Gastroesophageal sphincter (tissue), 4 donors: ENCODE data around the gene SMAD6. TPM values are rescaled to one million over a fixed set of nuclear protein-coding genes. Genes with fewer than 3 reads are reported as not detected.

Experiments
- ATAC-seq: fragments of 150-250 bp; one replicate; pipeline ENCODE4 v1.9.1; 2016; ENCODE audit warnings: mild to moderate bottlenecking, moderate library complexity
- H3K27ac ChIP-seq, 4 donors: fragments of 200-600 bp; sonication (generic) in 3 of 4; 1 replicate in 3 of 4; 2 replicates in 1 of 4; pipeline ENCODE4 v1.5.1; 2016 to 2019
- H3K27me3 ChIP-seq: fragments of 200-600 bp; sonication (generic); one replicate; pipeline ENCODE4 v1.5.1; 2019
- H3K36me3 ChIP-seq, 2 donors: fragments of 200-600 bp; sonication (generic); one replicate each; pipeline ENCODE4 v1.5.1; 2019; ENCODE audit warnings: control low read depth in 1 of 2
- H3K4me1 ChIP-seq, 3 donors: fragments of 200-600 bp; sonication (generic); 1 replicate in 2 of 3; 2 replicates in 1 of 3; pipeline ENCODE4 v1.5.1; 2016 to 2019; ENCODE audit warnings: control low read depth in 2 of 3
- H3K4me3 ChIP-seq, 2 donors: fragments of 200-600 bp; sonication (generic); one replicate each; pipeline ENCODE4 v1.5.1; 2019; ENCODE audit warnings: mild to moderate bottlenecking in 1 of 2, moderate library complexity in 1 of 2
- H3K9me3 ChIP-seq, 3 donors: fragments of 200-600 bp; sonication (generic); one replicate each; pipeline ENCODE4 v1.5.1; 2017 to 2019; ENCODE audit warnings: control low read depth in 2 of 3
- CTCF ChIP-seq, 4 experiments: fragments of 200-600 bp in 2 of 4; fragments of 450-650 bp in 2 of 4; sonication (generic) in 1 of 4; IDR thresholded peaks; one replicate each; pipeline ENCODE4 v1.5.1; 2017 to 2019; ENCODE audit warnings: antibody characterized with exemption in 4 of 4, mild to moderate bottlenecking in 2 of 4, moderate library complexity in 2 of 4
- EP300 ChIP-seq: sonication (generic); formaldehyde crosslinking; IDR thresholded peaks from one replicate; pipeline ENCODE4 v1.6.1; 2017; ENCODE audit warnings: antibody characterized with exemption, mild to moderate bottlenecking
- POLR2A ChIP-seq, 2 donors: fragments of 450-650 bp; IDR thresholded peaks; one replicate each; pipeline ENCODE4 v1.6.1; 2017; ENCODE audit warnings: antibody characterized with exemption in 2 of 2, mild to moderate bottlenecking in 2 of 2, moderate library complexity in 1 of 2
- POLR2AphosphoS5 ChIP-seq: sonication (generic); formaldehyde crosslinking; IDR thresholded peaks from one replicate; pipeline ENCODE4 v1.6.1; 2017; ENCODE audit warnings: antibody characterized with exemption
- WGBS, 2 donors: methylation state at CpG; one replicate each; pipeline ENCODE4 v1.1.5; 2018; ENCODE audit warnings: low coverage in 1 of 2; 5-methylcytosine and 5-hydroxymethylcytosine counted together
- total RNA-seq, 4 donors: library from RNA; depleted of rRNA; stranded (reverse); fragments of >200 nt; gene quantifications; one replicate each; pipeline ENCODE4 v1.1.0, GENCODE V29; 2016

Gene SMAD6
- total RNA-seq, 4 donors from 2014 or later, result 9.9 to 11.2 (median 10.9) TPM

GRCh38 chr15:66722757-66723540 is 20.9 kb downstream of the SMAD6 start:
- TF ChIP-seq POLR2A (IDR thresholded peaks at IDR 0.05) (no peak), CTCF (IDR thresholded peaks at IDR 0.05) (no peak), POLR2AphosphoS5 (no peak), EP300 (no peak)
- WGBS, 2 donors, result no CpG with 5 or more reads among the region's 5 CpGs
- Histone ChIP-seq H3K4me3 (no peak overlapping the region), H3K9me3 (no peaks in the 10 kb centered on the region), H3K36me3 (peaks cover 0 to 5% of the 10 kb centered on the region in 2 donors), H3K27me3 (no peaks in the 10 kb centered on the region), H3K27ac (no peak overlapping the region), H3K4me1 (peaks cover 0 to 26% (median 5%) of the 10 kb centered on the region in 3 donors)
- ATAC-seq, result no peak

GRCh38 chr15:66723826-66724731 is 22.0 kb downstream of the SMAD6 start:
- H3K4me3 ChIP-seq, result no peak overlapping the region
- H3K27me3 ChIP-seq, result no peaks in the 10 kb centered on the region
- ATAC-seq, result no peak
- H3K9me3 ChIP-seq, result no peaks in the 10 kb centered on the region
- H3K27ac ChIP-seq, result peak overlapping the region in 3 of 4 donors; percentile 27 to 51 (median 35)
- peaks cover 0 to 33% (median 7%) of the 10 kb centered on the region in 3 donors for H3K4me1 ChIP-seq
- peaks cover 0 to 3% of the 10 kb centered on the region in 2 donors for H3K36me3 ChIP-seq
- 89 to 92% methylated on average over 1 of the region's 1 CpG for WGBS, 2 donors
- TF ChIP-seq POLR2AphosphoS5 (no peak), CTCF (IDR thresholded peaks at IDR 0.05) (no peak), POLR2A (IDR thresholded peaks at IDR 0.05) (no peak), EP300 (no peak)

GRCh38 chr15:66724732-66725463 is 22.9 kb downstream of the SMAD6 start:
- Histone ChIP-seq H3K27me3 (no peaks in the 10 kb centered on the region), H3K27ac (peak overlapping the region in 3 of 4 donors; percentile 27 to 51 (median 35)), H3K4me3 (no peak overlapping the region), H3K36me3 (no peaks in the 10 kb centered on the region), H3K4me1 (peaks cover 0 to 42% (median 10%) of the 10 kb centered on the region in 3 donors), H3K9me3 (no peaks in the 10 kb centered on the region)
- no peak for ATAC-seq
- 40 to 47% methylated on average over 3 to 9 of the region's 14 CpGs for WGBS, 2 donors
- no peak for TF ChIP-seq CTCF (IDR thresholded peaks at IDR 0.05)
- TF ChIP-seq EP300, result no peak
- no peak for TF ChIP-seq POLR2AphosphoS5
- TF ChIP-seq POLR2A (IDR thresholded peaks at IDR 0.05), result no peak

GRCh38 chr15:66725464-66725785 is 23.4 kb downstream of the SMAD6 start:
- Histone ChIP-seq H3K27me3 (no peaks in the 10 kb centered on the region), H3K4me1 (peaks cover 0 to 47% (median 11%) of the 10 kb centered on the region in 3 donors), H3K4me3 (no peak overlapping the region), H3K36me3 (no peaks in the 10 kb centered on the region), H3K27ac (peak overlapping the region in 2 of 4 donors; percentile 9 to 51), H3K9me3 (no peaks in the 10 kb centered on the region)
- TF ChIP-seq CTCF (IDR thresholded peaks at IDR 0.05) (no peak), POLR2A (IDR thresholded peaks at IDR 0.05) (no peak), POLR2AphosphoS5 (no peak), EP300 (no peak)
- no peak for ATAC-seq
